KMS-11 (cell line): ENCODE measurements around the gene HEPN1.

ENCODE experiments used
- H2AFZ ChIP-seq: fragments of 200-600 bp; sonication (generic); 2 replicates; pipeline ENCODE4 v1.6.1; 2016; ENCODE audit warnings: antibody characterized with exemption, mixed run types, low read depth
- H3K27ac ChIP-seq: fragments of 200-600 bp; sonication (generic); 2 replicates; pipeline ENCODE4 v1.6.1; 2016; ENCODE audit warnings: mild to moderate bottlenecking, mixed run types
- H3K27me3 ChIP-seq: fragments of 200-600 bp; sonication (generic); 2 replicates; pipeline ENCODE4 v1.6.1; 2017; ENCODE audit warnings: mild to moderate bottlenecking, low read depth, mixed run types, moderate library complexity; ENCODE audit not compliant: insufficient read depth
- H3K36me3 ChIP-seq: fragments of 200-600 bp; sonication (generic); 2 replicates; pipeline ENCODE4 v1.6.1; 2017; ENCODE audit warnings: mild to moderate bottlenecking, mixed run types; ENCODE audit not compliant: insufficient read depth
- H3K4me1 ChIP-seq: fragments of 200-600 bp; sonication (generic); 2 replicates; pipeline ENCODE4 v1.6.1; 2016; ENCODE audit warnings: mild to moderate bottlenecking, low read depth, mixed run types; ENCODE audit not compliant: poor library complexity, severe bottlenecking
- H3K4me2 ChIP-seq: fragments of 200-600 bp; sonication (generic); 2 replicates; pipeline ENCODE4 v1.7.0; 2016; ENCODE audit warnings: mild to moderate bottlenecking, mixed run types
- H3K4me3 ChIP-seq: fragments of 200-600 bp; sonication (generic); IDR thresholded peaks from 2 replicates; pipeline ENCODE4 v1.6.1; 2017; ENCODE audit warnings: low read depth, low read length, mixed read lengths; ENCODE audit not compliant: insufficient read depth
- H3K79me2 ChIP-seq: fragments of 200-600 bp; sonication (generic); 2 replicates; pipeline ENCODE4 v1.6.1; 2016; ENCODE audit warnings: low read depth, mixed run types; ENCODE audit not compliant: insufficient read depth
- H3K9ac ChIP-seq: fragments of 200-600 bp; sonication (generic); 2 replicates; pipeline ENCODE4 v1.6.1; 2016; ENCODE audit warnings: mild to moderate bottlenecking, mixed run types
- H4K20me1 ChIP-seq: fragments of 200-600 bp; sonication (generic); 2 replicates; pipeline ENCODE4 v1.6.1; 2016; ENCODE audit warnings: mild to moderate bottlenecking, mixed run types; ENCODE audit not compliant: insufficient read depth
- TF ChIP-seq, protein P1 (sequence below): fragments of 200-600 bp; sonication (generic); conservative IDR thresholded peaks from 2 replicates; pipeline ENCODE4 v1.6.1; 2017; ENCODE audit warnings: low read depth, mild to moderate bottlenecking, antibody characterized with exemption, low read length, moderate library complexity, mixed read lengths

Gene HEPN1

DNA sequence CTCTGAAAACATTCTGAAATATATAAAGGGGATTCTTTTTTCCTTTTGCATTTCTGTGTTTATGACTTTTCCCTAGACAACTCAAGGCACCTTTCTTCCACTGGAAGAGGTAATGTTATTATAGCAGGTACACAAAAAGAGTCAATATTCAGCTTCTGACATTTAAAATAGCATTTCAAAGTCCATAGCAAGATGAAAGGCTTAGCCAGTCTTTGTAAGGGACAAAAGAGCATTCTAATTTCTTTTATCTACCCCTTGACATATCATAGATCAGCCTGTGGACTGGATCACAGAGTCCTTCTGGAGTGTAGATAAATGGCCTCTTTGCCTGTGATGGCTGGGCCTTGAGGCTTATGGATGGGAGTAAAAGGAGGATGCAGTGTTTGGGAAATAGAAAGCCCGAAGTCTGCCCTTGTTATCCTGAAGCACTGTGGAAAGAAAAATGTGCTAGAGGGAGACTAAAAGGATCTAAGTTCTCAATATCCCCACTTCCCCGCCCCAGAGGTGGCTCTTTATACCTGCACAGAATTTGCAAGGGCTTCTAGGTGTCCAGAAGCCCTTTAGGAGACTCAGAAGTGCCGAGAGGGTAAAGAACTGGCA, 18.4 kb downstream of the HEPN1 start:
- no peaks in the 10 kb centered on the region for H3K36me3 ChIP-seq
- H3K4me1 ChIP-seq: no peaks in the 10 kb centered on the region
- H4K20me1 ChIP-seq: no peaks in the 10 kb centered on the region
- TF ChIP-seq, protein P1, sequence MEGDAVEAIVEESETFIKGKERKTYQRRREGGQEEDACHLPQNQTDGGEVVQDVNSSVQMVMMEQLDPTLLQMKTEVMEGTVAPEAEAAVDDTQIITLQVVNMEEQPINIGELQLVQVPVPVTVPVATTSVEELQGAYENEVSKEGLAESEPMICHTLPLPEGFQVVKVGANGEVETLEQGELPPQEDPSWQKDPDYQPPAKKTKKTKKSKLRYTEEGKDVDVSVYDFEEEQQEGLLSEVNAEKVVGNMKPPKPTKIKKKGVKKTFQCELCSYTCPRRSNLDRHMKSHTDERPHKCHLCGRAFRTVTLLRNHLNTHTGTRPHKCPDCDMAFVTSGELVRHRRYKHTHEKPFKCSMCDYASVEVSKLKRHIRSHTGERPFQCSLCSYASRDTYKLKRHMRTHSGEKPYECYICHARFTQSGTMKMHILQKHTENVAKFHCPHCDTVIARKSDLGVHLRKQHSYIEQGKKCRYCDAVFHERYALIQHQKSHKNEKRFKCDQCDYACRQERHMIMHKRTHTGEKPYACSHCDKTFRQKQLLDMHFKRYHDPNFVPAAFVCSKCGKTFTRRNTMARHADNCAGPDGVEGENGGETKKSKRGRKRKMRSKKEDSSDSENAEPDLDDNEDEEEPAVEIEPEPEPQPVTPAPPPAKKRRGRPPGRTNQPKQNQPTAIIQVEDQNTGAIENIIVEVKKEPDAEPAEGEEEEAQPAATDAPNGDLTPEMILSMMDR: no peak
- no peak overlapping the region for H3K9ac ChIP-seq
- no peak overlapping the region for H3K27ac ChIP-seq
- H2AFZ ChIP-seq: no peak overlapping the region
- no peaks in the 10 kb centered on the region for H3K27me3 ChIP-seq
- no peak overlapping the region for H3K4me2 ChIP-seq
- no peaks in the 10 kb centered on the region for H3K79me2 ChIP-seq
- H3K4me3 ChIP-seq: no peak overlapping the region

DNA sequence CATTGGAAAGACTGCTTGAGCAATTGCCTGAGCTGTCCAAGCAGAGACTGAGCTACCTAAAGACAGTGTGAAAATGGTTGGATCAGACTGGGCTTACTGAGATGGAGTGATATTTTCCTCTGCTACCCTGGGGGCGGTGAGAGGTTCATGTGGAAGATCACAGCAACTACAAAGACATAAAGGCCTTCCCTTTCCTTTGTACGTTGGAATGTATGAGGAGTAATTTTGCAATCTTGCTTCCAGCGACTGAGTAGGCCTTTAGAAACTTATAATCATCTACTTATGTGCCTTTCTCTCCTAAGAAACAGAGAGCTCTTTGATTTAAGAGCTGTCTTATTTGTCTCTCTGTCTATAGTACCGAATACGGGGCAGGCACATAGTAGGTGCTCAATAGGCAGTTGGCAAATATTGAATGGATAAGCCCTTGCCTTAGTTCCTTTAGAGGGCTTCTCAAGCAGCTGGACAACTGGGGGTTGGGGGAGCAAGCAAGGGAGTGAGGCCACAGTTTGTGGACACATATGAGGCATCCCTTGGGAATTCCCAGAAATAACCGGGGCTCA, 19.2 kb downstream of the HEPN1 start:
- Histone ChIP-seq H3K79me2 (no peaks in the 10 kb centered on the region), H2AFZ (no peak overlapping the region), H3K27ac (no peak overlapping the region), H3K27me3 (no peaks in the 10 kb centered on the region), H3K4me1 (no peaks in the 10 kb centered on the region), H4K20me1 (no peaks in the 10 kb centered on the region), H3K4me2 (no peak overlapping the region), H3K9ac (no peak overlapping the region), H3K4me3 (no peak overlapping the region), H3K36me3 (no peaks in the 10 kb centered on the region)
- TF ChIP-seq, protein P1: no peak

DNA sequence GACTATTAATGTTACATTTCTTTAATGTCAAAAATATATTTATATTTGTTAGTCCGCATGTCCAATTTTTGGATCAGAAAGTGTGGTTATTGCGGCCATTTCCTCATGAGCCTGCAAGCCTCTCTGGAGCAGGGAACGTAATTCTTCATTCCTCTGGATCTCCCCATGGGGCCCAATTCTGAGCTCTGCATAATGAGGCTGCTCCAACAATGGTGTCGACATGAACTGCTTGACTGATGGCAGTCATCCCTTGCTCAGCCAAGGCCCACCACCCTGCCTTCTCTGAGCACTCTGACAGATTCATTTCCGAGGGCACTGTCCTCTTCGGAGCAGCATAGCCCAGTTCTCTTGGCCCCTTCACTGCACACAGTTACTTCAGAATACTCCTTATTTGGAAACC, 19.9 kb downstream of the HEPN1 start:
- TF ChIP-seq, protein P1: no peak
- Histone ChIP-seq H3K4me2 (no peak overlapping the region), H3K36me3 (no peaks in the 10 kb centered on the region), H4K20me1 (no peaks in the 10 kb centered on the region), H3K4me1 (no peaks in the 10 kb centered on the region), H3K27ac (no peak overlapping the region), H3K9ac (no peak overlapping the region), H3K4me3 (no peak overlapping the region), H2AFZ (no peak overlapping the region), H3K79me2 (no peaks in the 10 kb centered on the region), H3K27me3 (no peaks in the 10 kb centered on the region)

DNA sequence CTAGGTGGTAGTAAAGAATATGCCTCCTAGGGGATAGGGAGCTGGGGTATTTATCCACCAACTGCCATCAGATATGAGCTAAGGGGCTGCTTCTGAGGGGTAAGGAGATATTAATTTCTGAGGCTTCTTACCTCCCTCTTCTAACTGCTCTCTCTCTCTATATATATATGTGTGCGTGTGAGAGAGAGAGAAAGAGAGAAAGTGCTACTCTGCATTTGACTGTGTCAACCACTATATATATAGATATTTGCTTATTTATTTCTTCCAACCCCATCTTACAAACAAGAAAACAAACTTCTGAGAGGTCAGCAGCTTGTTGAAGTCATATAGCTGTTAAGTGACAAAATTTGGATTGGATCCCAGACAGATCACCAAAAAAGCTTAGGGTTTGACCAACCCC, 22.7 kb downstream of the HEPN1 start:
- H4K20me1 ChIP-seq: no peaks in the 10 kb centered on the region
- TF ChIP-seq, protein P1: no peak
- no peaks in the 10 kb centered on the region for H3K36me3 ChIP-seq
- H2AFZ ChIP-seq: no peak overlapping the region
- H3K4me2 ChIP-seq: no peak overlapping the region
- H3K4me1 ChIP-seq: no peaks in the 10 kb centered on the region
- no peak overlapping the region for H3K27ac ChIP-seq
- H3K27me3 ChIP-seq: no peaks in the 10 kb centered on the region
- H3K9ac ChIP-seq: no peak overlapping the region
- no peaks in the 10 kb centered on the region for H3K79me2 ChIP-seq
- no peak overlapping the region for H3K4me3 ChIP-seq
